LNCaP clone FGC (cell line): ENCODE data around the gene MCTP1.

ENCODE experiments used
- DNase-seq: peaks from one replicate; pipeline ENCODE4 v3.0.0-alpha.2; 2011; ENCODE audit warnings: low read depth
- H3K4me3 ChIP-seq: 2 replicates; pipeline ENCODE4 v1.5.1; 2011; ENCODE audit warnings: mild to moderate bottlenecking, low read depth, low read length, control low read depth
- CTCF ChIP-seq: IDR thresholded peaks from 2 replicates; pipeline ENCODE4 v1.5.1; 2012; ENCODE audit warnings: mild to moderate bottlenecking; ENCODE audit not compliant: control insufficient read depth, insufficient read depth; ENCODE audit errors: extremely low read depth

The MCTP1 gene

DNA sequence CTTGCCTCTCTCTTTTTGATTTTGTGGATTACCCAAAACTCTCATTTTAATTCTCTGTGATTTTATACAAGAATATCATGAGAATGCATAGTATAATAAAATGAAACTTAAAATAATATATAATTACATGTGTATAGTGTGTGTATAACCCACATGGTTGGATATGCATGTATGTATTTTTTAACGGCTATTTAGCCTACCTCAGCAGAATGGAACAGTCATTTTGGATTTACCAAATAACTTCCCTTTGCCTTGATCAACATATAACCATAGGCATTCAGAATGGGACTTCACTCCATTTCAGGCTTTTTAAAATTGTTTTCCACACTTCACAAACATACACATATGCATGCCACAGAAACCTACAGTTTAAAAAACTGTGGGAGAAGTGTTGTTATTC is 505.2 kb downstream of the MCTP1 start:
- H3K4me3 ChIP-seq = no peak overlapping the region
- no peak for DNase-seq
- TF ChIP-seq CTCF = no peak

- TF ChIP-seq CTCF = no peak
- no peak overlapping the region for H3K4me3 ChIP-seq
- no peak for DNase-seq
These were observed 506.2 kb downstream of the MCTP1 start for GRCh38 chr5:94778732-94779131.

DNA sequence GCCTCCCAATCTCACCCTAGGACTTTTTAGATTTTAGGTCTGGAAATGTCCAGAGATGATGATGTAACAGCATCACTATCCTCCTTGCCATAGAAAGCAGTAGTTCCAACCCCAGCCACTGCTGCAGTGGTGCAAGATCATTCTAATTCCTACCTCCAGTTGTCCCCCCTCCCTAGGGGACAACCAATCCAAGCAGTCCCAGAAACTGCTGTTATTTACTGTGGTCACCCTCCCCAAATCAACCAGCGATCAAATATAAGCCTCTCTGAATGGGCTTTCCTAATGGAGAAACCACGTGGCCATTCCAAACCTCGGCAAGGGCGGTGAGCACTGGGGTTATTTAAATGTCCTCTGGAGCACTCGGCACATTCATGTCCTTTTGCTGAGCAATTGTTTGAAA is 506.6 kb downstream of the MCTP1 start:
- H3K4me3 ChIP-seq = no peak overlapping the region
- DNase-seq = no peak
- TF ChIP-seq CTCF = no peak

DNA sequence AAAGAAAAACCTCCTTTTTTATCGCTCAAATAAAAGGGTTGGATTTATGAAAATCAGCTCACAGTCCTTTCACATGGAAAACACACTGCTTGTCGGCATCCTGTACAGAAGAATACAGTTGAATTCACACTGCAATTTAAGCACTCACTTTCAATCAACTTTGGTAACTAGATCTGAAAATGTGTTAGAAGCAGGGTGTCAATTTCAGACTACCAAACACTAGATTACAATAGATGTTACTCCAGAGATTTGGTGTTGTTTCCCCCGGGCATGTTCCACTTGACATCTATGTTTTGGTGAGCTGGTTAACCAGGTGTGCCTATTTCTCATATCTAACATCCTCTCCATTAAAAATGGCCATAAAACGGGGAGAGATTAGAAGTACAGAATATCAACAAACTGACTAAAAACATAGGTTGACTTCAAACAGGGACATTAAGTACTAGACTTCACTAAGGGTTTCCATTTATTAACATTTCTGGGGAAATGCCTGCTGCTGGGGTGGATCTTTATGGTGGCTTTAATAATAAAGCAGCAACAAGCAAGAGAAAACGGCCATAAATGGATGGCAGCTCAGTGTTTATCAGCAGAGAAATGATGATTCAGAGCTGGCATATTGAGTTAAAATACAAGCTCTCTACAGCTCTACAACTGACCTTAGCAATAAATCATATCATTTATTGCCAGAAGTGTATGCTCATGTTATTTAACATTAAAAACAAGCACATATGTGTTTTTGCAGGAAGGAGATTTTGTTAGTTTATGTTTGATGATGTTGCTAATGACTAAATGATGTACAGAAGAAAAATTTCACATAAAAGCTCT is 507.6 kb downstream of the MCTP1 start:
- H3K4me3 ChIP-seq = no peak overlapping the region
- no peak for DNase-seq
- no peak for TF ChIP-seq CTCF

DNA sequence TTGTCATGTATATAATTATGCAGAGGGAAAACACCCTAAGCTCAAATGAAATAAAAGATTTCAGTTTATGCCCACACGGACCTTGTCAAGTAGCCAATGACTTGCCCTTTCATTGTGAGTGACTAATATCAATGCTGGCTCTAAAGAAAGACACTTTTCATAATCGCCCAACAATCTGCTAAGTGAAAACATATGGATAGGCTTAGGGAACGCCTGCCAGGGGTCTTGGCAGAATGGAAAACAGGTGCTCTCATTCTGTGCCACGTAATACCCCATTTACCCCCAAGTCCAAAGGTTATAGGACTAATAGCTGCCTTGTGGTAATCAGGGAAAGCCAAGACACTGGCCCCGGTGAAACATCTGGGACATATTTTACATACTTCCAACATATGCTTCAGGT is 508.7 kb downstream of the MCTP1 start:
- H3K4me3 ChIP-seq = no peak overlapping the region
- no peak for DNase-seq
- no peak for TF ChIP-seq CTCF

DNA sequence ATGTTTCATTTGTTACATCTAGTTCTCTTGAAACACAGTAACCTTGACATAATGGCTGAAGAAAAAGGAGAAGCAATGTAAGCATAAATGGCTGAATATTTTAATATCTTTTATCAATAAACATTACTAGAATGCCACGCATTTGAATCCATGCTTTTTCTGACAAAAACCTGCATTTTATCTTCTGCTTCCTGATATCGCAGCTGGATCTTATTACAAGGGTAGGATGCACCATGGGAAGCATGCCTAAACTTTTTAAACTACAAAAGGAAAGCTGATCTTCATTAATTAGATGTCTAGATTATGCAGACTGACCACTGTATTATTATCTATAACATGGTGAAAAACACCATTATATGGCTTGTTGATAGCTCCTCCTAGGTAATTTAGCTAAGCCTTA is 509.8 kb downstream of the MCTP1 start:
- no peak for DNase-seq
- TF ChIP-seq CTCF = no peak
- H3K4me3 ChIP-seq = no peak overlapping the region

DNA sequence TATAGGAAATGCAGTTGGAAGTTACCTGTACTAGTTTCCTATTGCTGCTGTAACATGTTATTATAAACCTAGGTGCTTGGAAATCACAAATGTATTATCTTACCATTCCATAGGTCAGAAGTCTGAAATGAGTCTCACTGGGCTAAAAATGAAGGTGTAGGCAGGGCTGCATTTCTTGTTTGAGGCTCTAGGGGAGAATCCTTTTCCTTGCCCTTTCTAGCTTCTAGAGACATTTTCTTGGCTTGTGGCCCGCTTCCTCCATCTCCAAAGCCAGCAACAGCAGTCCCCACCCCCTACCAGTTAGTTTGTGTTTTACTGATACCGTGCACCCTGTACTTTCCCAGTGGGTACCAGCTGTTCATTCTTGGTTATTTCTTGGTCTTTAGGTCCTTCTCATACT is 513.2 kb downstream of the MCTP1 start:
- no peak for TF ChIP-seq CTCF
- H3K4me3 ChIP-seq = no peak overlapping the region
- no peak for DNase-seq
